Body of pancreas (tissue), 4 donors: Measurements from ENCODE around the gene CLBA1. TPM values are rescaled to one million over a fixed set of nuclear protein-coding genes. Genes with fewer than 3 reads are reported as not detected.

Source experiments
- ATAC-seq: fragments of 150-250 bp; one replicate; pipeline ENCODE4 v1.9.1; 2016
- DNase-seq, 4 donors: peaks; one replicate each; pipeline ENCODE4 v3.0.0-alpha.2; 2019
- H3K27ac ChIP-seq, 4 donors: fragments of 200-600 bp; sonication (generic); 1 replicate in 3 of 4; 2 replicates in 1 of 4; pipeline versions ENCODE4 v1.5.1 to v1.6.1; 2016 to 2019; ENCODE audit warnings: mild to moderate bottlenecking in 1 of 4, mixed read lengths in 1 of 4, moderate library complexity in 1 of 4
- H3K27me3 ChIP-seq, 2 donors: fragments of 200-600 bp; sonication (generic); one replicate each; pipeline ENCODE4 v1.6.0; 2016; ENCODE audit warnings: mild to moderate bottlenecking in 1 of 2
- H3K36me3 ChIP-seq, 2 donors: fragments of 200-600 bp; sonication (generic); replicated peaks in 1 of 2; 2 replicates each; pipeline ENCODE4 v1.5.1; 2016; ENCODE audit warnings: low read depth in 2 of 2; ENCODE audit not compliant: insufficient read depth in 1 of 2
- H3K4me1 ChIP-seq: fragments of 200-600 bp; sonication (generic); one replicate; pipeline ENCODE4 v1.6.0; 2016
- H3K4me3 ChIP-seq, 2 donors: fragments of 200-600 bp; sonication (generic); 1 replicate in 1 of 2; 2 replicates in 1 of 2; pipeline ENCODE4 v1.5.1; 2016 to 2019
- H3K9me3 ChIP-seq, 3 donors: fragments of 200-600 bp; sonication (generic); 1 replicate in 2 of 3; 2 replicates in 1 of 3; pipeline ENCODE4 v1.5.1; 2016
- CTCF ChIP-seq, 7 experiments: fragments of 450-650 bp in 4 of 7; fragments of 200-600 bp in 3 of 7; sonication (generic) in 3 of 7; IDR thresholded peaks; one replicate each; pipeline ENCODE4 v1.5.1; 2016 to 2019; ENCODE audit warnings: antibody characterized with exemption in 7 of 7
- POLR2A ChIP-seq, 3 donors: fragments of 450-650 bp; IDR thresholded peaks; one replicate each; pipeline ENCODE4 v1.6.1; 2016; ENCODE audit warnings: antibody characterized with exemption in 3 of 3, mild to moderate bottlenecking in 2 of 3
- WGBS, 2 donors: methylation state at CpG; one replicate each; pipeline ENCODE4 v1.1.5; 2017; 5-methylcytosine and 5-hydroxymethylcytosine counted together
- intact Hi-C: fragments of 100-400 bp; cut with DNase I; formaldehyde crosslinking; loops from one replicate; pipeline ENCODE4 v1.15.1; 2023
- total RNA-seq, 2 donors: library from RNA; depleted of rRNA; stranded (reverse); fragments of >200 nt; gene quantifications; one replicate each; pipeline ENCODE4 v1.1.0, GENCODE V29; 2016

The CLBA1 gene
- total RNA-seq, 2 donors from 2014 or later: 8.6 to 21.1 TPM

GRCh38 chr14:104980611-104981531 lies 4.7 kb upstream of the CLBA1 start:
- TF ChIP-seq POLR2A (IDR thresholded peaks at IDR 0.05) (no peak), CTCF (IDR thresholded peaks at IDR 0.05) (no peak)
- WGBS, 2 donors: 66 to 86% methylated on average over 3 to 17 of the region's 22 CpGs
- H3K27me3 ChIP-seq: no peaks in the 10 kb centered on the region
- peak overlapping the region in 2 of 4 donors; percentile 61 to 64 for H3K27ac ChIP-seq
- intact Hi-C loops: no loop called here
- no peak overlapping the region for H3K4me3 ChIP-seq
- no peaks in the 10 kb centered on the region for H3K9me3 ChIP-seq
- H3K36me3 ChIP-seq: no peaks in the 10 kb centered on the region
- DNase-seq (peak in 1 of 4 donors; percentile 10), ATAC-seq (no peak)
- H3K4me1 ChIP-seq: peaks cover 48% of the 10 kb centered on the region

- H3K4me3 ChIP-seq: no peak overlapping the region
- WGBS, 2 donors: 85 to 92% methylated on average over 5 to 17 of the region's 17 CpGs
- H3K36me3 ChIP-seq: no peaks in the 10 kb centered on the region
- H3K4me1 ChIP-seq: peaks cover 46% of the 10 kb centered on the region
- H3K9me3 ChIP-seq: no peaks in the 10 kb centered on the region
- intact Hi-C loops: no loop called here
- H3K27me3 ChIP-seq: no peaks in the 10 kb centered on the region
- TF ChIP-seq POLR2A (IDR thresholded peaks at IDR 0.05) (no peak), CTCF (IDR thresholded peaks at IDR 0.05) (no peak)
- H3K27ac ChIP-seq: no peak overlapping the region
- ATAC-seq (no peak), DNase-seq (no peak)
Measured at GRCh38 chr14:104981699-104982541, 3.7 kb upstream of the CLBA1 start.

GRCh38 chr14:104982548-104983230 lies 2.9 kb upstream of the CLBA1 start:
- no peaks in the 10 kb centered on the region for H3K27me3 ChIP-seq
- no peaks in the 10 kb centered on the region for H3K9me3 ChIP-seq
- 69 to 71% methylated on average over 5 to 9 of the region's 10 CpGs for WGBS, 2 donors
- no peak for DNase-seq
- H3K4me3 ChIP-seq: no peak overlapping the region
- intact Hi-C loops: no loop called here
- ATAC-seq: no peak
- no peaks in the 10 kb centered on the region for H3K36me3 ChIP-seq
- no peak for TF ChIP-seq CTCF (IDR thresholded peaks at IDR 0.05)
- TF ChIP-seq POLR2A (IDR thresholded peaks at IDR 0.05): no peak
- H3K4me1 ChIP-seq: peaks cover 43% of the 10 kb centered on the region
- H3K27ac ChIP-seq: no peak overlapping the region

GRCh38 chr14:104983231-104983721 lies 2.3 kb upstream of the CLBA1 start:
- H3K27ac ChIP-seq: no peak overlapping the region
- H3K4me3 ChIP-seq: no peak overlapping the region
- intact Hi-C loops: no loop called here
- DNase-seq: no peak
- TF ChIP-seq CTCF (IDR thresholded peaks at IDR 0.05): no peak
- no peak for TF ChIP-seq POLR2A (IDR thresholded peaks at IDR 0.05)
- no peak for ATAC-seq
- H3K27me3 ChIP-seq: no peaks in the 10 kb centered on the region
- 75 to 82% methylated on average over 4 to 12 of the region's 12 CpGs for WGBS, 2 donors
- H3K36me3 ChIP-seq: no peaks in the 10 kb centered on the region
- H3K4me1 ChIP-seq: peaks cover 40% of the 10 kb centered on the region
- no peaks in the 10 kb centered on the region for H3K9me3 ChIP-seq
